Esophagus mucosa (tissue), 1 donor: ENCODE measurements around the gene FURIN. TPM values are rescaled to one million over a fixed set of nuclear protein-coding genes. Genes with fewer than 3 reads are reported as not detected.
"Not testable (repeated sequence)": the region's sequence is repeated elsewhere in the genome, so short reads cannot be mapped to it uniquely, and the experiment has no call there.

Experiments
- ATAC-seq: fragments of 200-7000 bp; cut with Tn5 transposase; one replicate; pipeline ENCODE4 v1.9.1; 2020
- total RNA-seq: library from RNA; stranded (reverse); gene quantifications from one replicate; pipeline ENCODE4 v1.2.4, GENCODE V29; 2023
- donor health status: DM: yes; HTN: yes; CAD: no.

Gene FURIN
- total RNA-seq, 1 donor from 2014 or later: 30.6 TPM

GRCh38 chr15:90870354-90871138 is 2.2 kb downstream of the FURIN start:
- ATAC-seq: no peak

- ATAC-seq: no peak
Observed at GRCh38 chr15:90871139-90871715, 2.8 kb downstream of the FURIN start.

DNA sequence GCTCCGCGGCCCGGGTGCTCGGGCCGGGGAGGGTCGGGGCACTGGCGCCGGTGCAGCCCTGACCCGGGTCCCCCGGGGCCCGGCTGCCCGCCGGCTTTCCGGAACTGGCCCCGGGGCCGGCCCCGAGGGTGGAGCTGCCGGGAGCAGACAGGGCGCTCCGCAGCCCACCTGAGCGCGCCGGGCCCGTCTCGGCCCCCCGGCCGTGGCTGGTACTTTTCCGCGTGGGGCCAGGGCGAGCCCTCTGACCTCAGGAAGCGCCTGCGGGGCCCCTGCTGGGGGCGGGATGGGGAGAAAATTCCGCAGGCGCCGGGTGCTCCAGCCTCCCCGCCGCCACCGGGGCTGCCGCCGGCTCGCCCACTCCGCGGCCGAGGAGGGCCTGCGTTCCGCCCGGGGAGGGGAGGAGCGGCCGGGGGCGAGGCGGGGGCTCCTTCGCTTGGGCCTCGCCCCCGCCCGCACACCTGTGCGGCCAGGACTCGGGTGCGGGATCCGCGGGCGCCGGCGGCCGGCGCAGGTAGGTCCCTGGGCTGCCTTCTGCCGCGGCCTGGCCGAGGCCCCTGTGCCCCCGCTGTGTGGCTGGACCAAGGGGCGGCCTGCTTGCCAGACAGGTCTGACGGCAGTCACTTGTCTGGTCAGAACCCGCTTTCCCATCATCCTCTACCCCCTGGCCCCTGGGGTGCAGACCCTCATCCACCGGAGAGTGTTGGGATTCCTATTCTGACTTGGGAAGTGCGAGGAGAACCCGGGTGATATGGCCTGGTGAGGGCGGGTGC is 3.5 kb downstream of the FURIN start:
- ATAC-seq: peak; percentile 3

DNA sequence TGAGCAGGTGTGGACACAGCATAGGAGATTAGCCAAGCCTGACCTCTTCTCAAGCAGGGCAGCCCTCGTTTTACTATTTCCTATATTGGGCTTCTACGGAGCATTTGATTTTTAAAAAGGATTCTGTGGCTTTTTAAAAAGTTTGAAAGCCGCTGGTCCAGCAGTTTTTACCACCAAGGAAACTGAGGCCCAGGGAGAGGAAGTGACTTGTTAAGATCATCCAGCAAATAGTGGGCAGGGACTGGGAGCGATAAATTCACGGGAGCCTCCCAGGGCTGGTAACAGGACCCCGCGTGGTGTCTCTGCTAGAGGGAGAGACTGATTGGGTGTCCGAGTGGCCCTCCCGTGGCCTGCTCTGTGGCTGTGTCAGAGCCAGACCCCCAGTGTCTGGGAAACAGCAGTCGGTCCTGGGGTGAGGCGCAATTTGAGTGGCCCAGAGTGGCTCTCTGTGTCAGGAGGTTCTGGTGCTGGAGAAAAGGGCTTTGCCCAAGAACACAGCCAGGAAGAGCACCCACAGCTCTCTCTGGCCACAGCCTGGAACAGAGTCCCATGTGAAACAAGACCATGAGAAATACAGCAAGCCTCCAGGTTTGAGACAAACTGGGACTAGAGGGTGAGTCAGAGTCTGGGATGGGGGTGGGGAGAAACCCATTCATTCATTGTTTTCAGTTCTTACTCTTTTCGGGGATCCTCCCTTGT is 4.2 kb downstream of the FURIN start:
- ATAC-seq: peak; percentile 30

DNA sequence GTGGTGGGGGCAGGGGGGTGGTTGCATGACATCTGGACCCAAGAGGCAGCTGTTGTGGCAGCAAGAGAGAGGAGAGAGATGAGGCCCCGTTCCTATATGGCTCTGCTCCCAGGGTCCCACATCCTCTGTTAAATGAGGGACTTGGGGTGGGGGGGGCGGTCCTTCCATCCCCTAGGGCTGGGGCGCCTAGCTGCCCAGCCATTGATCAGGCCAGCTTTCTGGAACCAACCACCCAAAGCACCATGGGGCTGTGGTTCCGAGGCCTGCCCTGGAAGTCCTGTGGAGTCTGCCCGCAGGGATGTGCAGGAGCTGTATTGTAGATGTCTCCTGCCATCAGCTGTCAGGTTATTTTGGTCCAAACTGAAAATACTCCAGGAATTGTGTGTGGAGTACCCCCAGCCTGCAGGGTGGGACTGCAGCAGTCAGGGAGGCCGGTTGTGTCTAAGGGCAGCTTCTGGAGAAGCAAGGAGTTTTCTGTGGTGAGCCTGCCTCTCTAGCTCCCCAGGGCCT is 5.2 kb downstream of the FURIN start:
- no peak for ATAC-seq

DNA sequence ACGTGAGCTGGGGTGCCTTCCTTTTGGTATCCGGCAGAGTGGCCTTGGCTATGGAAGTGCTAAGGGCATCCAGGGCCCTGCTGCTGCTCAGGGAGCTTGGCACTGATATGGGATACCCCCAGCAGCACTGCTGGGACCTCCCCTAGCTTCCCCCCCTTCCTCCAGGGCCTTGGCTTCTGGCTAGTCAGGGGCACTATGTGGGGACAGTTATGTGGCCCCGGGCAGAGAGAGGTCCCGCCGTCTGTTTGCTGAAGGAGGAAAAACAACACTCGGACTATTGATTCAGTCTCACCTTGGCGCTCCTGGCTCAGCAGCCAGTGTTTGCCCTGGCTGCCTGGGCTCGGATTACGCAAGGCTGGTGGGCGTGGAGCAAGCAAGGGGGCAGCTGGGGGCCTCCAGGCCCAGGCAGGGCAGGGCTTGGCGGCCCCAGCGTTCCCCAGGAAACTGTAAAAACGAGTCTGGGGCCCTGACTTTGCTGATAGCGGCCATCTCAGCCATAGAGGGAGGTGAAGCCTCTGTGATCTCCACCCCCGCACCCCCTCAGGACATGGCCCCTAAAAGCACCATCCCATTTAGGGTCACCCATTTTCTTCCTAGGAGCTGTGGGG is 5.7 kb downstream of the FURIN start:
- ATAC-seq: no peak

- ATAC-seq: not testable (repeated sequence)
Observed at GRCh38 chr15:90874986-90875385, 6.6 kb downstream of the FURIN start.

- ATAC-seq: no peak
Observed at GRCh38 chr15:90875549-90875981, 7.2 kb downstream of the FURIN start.

GRCh38 chr15:90876046-90876445 is 7.7 kb downstream of the FURIN start:
- no peak for ATAC-seq

GRCh38 chr15:90876512-90877170 is 8.3 kb downstream of the FURIN start:
- ATAC-seq: no peak

DNA sequence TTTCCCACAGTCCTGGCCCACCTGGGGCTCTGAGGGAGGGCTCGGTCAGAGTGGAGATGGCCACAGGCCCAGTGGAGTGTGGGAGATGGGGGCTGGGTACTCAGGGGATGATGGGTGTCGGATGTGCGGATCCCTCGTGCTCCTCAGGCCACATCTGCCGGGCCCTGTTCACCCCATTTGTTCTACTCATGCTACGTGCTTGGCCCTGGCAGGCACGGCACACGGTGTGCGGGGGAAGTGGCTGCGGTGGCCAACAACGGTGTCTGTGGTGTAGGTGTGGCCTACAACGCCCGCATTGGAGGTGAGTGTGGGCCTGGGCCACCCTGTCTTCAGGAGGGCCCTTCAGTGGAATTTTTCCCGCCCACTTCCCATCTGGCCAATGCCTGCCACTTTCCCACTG is 8.9 kb downstream of the FURIN start:
- no peak for ATAC-seq

DNA sequence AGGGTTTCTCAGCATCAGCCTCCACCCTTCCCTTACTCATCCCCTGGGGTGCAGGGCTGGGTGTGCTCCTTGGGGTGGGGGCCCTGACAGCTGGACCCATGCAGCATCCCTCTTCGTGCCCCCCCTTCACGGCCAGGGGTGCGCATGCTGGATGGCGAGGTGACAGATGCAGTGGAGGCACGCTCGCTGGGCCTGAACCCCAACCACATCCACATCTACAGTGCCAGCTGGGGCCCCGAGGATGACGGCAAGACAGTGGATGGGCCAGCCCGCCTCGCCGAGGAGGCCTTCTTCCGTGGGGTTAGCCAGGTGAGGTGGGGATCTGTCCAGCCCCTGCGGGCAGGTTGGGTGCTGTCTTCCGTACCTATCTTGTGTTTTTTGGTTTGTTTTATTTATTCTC is 9.6 kb downstream of the FURIN start:
- ATAC-seq: no peak

- no peak for ATAC-seq
Observed at GRCh38 chr15:90878660-90879059, 10.3 kb downstream of the FURIN start.

DNA sequence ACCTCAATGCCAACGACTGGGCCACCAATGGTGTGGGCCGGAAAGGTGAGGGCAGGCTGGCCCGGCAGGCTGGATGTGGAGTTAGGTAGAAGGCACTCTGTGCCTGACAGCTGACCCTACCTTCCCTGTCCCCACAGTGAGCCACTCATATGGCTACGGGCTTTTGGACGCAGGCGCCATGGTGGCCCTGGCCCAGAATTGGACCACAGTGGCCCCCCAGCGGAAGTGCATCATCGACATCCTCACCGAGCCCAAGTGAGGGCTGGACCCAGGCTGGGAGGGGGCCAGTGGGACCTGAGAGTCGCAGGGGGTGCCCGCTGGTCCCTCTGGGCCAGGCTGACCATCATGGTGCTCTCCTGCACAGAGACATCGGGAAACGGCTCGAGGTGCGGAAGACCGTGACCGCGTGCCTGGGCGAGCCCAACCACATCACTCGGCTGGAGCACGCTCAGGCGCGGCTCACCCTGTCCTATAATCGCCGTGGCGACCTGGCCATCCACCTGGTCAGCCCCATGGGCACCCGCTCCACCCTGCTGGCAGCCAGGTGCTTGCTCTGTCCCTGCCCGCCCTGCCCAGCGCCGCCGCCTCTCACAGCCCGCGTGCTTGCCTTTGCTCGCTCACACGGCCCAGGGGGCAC is 11.5 kb downstream of the FURIN start:
- ATAC-seq: no peak

GRCh38 chr15:90880381-90881145 is 12.2 kb downstream of the FURIN start:
- ATAC-seq: no peak

DNA sequence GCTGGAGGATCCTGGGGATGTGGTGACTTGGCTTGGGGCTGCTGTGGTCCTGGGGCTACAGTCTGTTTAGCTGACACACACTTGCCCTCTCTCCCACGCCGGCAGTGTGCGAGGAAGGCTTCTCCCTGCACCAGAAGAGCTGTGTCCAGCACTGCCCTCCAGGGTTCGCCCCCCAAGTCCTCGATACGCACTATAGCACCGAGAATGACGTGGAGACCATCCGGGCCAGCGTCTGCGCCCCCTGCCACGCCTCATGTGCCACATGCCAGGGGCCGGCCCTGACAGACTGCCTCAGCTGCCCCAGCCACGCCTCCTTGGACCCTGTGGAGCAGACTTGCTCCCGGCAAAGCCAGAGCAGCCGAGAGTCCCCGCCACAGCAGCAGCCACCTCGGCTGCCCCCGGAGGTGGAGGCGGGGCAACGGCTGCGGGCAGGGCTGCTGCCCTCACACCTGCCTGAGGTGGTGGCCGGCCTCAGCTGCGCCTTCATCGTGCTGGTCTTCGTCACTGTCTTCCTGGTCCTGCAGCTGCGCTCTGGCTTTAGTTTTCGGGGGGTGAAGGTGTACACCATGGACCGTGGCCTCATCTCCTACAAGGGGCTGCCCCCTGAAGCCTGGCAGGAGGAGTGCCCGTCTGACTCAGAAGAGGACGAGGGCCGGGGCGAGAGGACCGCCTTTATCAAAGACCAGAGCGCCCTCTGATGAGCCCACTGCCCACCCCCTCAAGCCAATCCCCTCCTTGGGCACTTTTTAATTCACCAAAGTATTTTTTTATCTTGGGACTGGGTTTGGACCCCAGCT is 13.0 kb downstream of the FURIN start:
- no peak for ATAC-seq

DNA sequence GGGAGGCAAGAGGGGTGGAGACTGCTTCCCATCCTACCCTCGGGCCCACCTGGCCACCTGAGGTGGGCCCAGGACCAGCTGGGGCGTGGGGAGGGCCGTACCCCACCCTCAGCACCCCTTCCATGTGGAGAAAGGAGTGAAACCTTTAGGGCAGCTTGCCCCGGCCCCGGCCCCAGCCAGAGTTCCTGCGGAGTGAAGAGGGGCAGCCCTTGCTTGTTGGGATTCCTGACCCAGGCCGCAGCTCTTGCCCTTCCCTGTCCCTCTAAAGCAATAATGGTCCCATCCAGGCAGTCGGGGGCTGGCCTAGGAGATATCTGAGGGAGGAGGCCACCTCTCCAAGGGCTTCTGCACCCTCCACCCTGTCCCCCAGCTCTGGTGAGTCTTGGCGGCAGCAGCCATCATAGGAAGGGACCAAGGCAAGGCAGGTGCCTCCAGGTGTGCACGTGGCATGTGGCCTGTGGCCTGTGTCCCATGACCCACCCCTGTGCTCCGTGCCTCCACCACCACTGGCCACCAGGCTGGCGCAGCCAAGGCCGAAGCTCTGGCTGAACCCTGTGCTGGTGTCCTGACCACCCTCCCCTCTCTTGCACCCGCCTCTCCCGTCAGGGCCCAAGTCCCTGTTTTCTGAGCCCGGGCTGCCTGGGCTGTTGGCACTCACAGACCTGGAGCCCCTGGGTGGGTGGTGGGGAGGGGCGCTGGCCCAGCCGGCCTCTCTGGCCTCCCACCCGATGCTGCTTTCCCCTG is 13.8 kb downstream of the FURIN start:
- no peak for ATAC-seq

- ATAC-seq: no peak
Observed at GRCh38 chr15:90882781-90883525, 14.6 kb downstream of the FURIN start.
